HG02852 (cell line): Measurements from ENCODE around the gene ZCCHC12.
"Not testable (repeated sequence)": the region's sequence is repeated elsewhere in the genome, so short reads cannot be mapped to it uniquely, and the experiment has no call there.

Source experiments
- ATAC-seq: cut with Tn5 transposase; IDR thresholded peaks from one replicate; pipeline ENCODE4 v1.9.1; 2021; ENCODE audit warnings: mild to moderate bottlenecking, moderate library complexity; ENCODE audit not compliant: unreplicated experiment

ZCCHC12 gene

DNA sequence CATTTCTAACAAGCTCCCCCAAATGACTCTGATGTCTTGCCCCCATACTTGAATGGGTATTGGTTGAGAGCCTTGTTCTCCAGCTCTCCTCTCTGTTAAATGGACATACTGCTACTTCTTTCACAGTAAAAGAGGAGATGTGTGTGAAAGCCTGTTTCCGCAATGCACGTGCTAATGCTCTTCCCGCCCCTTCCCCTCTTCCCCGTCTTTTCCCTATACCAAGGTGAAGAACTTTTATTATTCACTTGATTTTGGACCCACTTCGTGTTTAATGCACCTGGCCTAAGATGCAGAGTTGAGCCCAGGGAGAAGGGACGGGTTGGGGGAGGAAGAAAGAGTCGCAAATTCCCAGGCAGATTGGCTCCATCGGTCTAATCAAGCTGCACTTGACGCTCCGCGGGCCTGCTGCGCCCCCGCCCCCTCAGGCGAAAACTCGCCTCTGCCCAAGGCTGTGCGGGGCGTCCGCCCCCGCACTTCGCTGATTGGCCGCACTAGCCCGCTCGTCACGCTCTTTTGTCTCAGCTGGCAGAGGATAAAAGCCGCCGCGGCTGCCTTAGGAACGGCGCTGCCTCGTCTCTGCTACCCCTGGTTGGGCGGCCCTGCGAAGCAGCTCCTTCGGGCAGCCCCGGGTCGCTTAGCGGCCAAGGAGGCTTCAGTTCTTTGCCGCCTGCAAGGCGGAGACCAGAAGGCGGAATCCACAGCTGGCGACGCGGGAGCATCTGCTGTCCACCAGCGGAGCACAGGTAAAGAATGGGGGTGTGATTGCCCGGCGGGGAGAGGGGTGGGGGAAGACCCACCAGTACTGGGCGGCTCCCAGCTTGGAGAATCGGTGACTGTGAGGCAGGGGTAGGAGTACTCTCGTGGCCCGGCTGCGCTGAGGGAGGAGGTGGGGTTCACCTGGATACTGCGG is at the start of gene ZCCHC12:
TSS of gene ZCCHC12 (plus strand) at position 562 of the 910 bp plus-strand sequence. CDS start 1,421 bp downstream, outside the sequence.
- peak; percentile 59 for ATAC-seq

GRCh38 chrX:118779581-118779980 is 44.0 kb upstream of the ZCCHC12 start:
- ATAC-seq: no peak

DNA sequence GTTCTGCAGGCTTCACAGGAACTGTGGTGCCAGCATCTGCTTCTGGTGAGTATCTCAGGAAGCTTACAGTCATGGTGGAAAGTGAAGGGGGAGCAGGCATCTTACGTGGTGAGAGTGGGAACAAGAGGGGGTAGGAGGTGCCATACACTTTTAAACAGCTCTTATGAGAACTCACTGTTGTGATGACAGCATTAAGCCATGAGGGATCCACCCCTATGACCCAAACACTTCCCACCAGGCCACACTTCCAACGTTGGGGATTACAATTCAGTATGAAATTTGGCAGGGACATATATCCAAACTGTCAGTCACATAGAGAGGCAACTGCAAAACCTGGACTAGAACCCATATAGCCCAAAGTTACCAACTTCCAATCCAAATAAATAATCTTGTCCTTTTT is 43.1 kb upstream of the ZCCHC12 start:
- ATAC-seq: no peak

GRCh38 chrX:118780911-118781310 is 42.7 kb upstream of the ZCCHC12 start:
- no peak for ATAC-seq

GRCh38 chrX:118795528-118796280 is 27.9 kb upstream of the ZCCHC12 start:
- no peak for ATAC-seq

DNA sequence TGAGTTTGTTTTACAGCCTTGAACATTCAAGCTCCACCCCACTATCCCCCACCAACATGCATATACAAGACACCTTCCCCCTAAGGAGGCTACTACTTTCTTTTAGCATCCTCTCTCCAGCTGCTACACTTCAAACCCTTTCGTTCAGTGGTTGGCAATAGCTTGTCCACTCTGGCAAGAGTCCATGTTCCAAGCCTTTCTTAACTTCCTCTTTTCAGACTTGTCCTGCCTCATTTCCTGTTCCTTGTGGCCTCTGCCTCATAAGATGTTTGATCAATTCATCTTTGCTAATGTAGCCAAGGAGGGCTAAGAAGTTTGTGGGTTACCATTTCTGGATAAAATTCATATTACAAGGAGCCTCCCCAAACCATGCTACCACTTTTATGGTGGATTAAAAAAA is 20.8 kb upstream of the ZCCHC12 start:
- ATAC-seq: no peak

- ATAC-seq: no peak
Measured at GRCh38 chrX:118807151-118808017, 16.2 kb upstream of the ZCCHC12 start.

DNA sequence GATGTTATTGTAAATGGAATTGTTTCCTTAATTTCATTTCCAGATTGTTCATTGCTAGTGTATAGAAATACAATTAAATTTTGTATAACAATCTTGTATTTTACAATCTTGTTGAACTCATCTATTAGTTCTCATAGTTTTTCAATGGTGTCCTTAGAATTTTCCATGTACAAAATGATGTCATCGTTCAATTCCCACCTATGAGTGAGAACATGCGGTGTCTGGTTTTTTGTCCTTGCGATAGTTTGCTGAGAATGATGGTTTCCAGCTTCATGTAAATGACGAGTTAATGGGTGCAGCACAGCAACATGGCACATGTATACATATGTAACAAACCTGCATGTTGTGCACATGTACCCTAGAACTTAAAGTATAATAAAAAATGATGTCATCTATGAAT is 6.4 kb upstream of the ZCCHC12 start:
- not testable (repeated sequence) for ATAC-seq

GRCh38 chrX:118824173-118824730 is 628 bp downstream of the ZCCHC12 start:
- ATAC-seq: no peak

GRCh38 chrX:118825227-118825626 is 1.6 kb downstream of the ZCCHC12 start:
- no peak for ATAC-seq

- peak; percentile 75 for ATAC-seq
Measured at GRCh38 chrX:118839334-118839958, 15.8 kb downstream of the ZCCHC12 start.

DNA sequence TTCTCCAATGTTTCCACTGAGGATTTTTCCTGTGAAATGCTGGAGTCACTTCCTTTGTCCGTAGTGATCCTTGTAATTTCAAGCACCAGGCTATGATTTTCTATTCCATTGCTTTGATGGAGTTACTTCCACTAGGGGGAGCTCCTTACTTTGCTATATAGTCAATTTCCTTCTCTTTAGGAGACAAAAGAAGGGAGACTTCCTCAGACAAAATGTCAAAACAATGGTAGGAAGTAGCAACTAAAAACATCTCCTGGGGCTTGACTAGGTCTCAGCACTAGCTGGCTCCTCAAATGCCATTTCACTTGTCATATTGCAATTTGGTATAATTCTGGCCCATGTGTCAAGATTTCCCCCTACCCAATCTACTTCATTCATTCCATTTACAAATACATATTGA is 24.1 kb downstream of the ZCCHC12 start:
- no peak for ATAC-seq

DNA sequence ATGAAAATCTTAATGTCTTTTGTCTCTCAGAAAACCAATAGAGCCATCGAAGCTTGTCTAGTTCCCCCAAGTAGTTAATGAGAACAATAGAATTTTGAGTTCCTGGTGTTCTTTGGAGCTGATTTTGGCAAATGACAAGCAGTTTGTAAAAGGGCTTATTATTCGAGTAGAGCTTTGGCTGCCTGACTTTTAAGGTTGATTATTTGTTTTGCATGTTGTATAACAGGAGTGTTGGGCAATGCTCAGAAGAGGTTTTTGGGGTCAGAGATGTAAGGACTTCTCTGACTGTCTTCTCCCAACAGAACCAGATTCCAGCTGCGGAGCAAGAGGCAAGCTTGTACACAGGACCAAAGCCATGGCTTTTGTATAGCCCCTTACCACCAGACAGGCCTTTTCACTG is 30.0 kb downstream of the ZCCHC12 start:
- ATAC-seq: no peak

- no peak for ATAC-seq
Measured at GRCh38 chrX:118855681-118856310, 32.2 kb downstream of the ZCCHC12 start.

DNA sequence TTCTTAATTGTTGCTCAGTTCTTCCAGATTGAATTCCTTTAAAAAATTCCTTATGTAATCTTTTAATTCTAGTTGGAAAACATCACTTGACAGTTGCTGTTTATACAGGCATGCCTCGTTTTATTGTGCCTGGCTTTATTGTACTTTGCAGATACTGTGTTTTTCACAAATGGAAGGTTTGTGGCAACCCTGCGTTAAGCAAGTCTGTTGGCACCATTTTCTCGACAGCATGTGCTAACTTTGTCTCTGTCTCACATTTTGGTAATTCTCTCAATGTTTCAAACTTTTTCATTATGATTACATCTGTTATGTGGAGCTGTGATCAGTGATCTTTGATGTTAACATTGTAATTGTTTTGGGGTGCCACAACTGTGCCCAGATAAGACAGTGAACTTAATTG is 33.4 kb downstream of the ZCCHC12 start:
- ATAC-seq: no peak

DNA sequence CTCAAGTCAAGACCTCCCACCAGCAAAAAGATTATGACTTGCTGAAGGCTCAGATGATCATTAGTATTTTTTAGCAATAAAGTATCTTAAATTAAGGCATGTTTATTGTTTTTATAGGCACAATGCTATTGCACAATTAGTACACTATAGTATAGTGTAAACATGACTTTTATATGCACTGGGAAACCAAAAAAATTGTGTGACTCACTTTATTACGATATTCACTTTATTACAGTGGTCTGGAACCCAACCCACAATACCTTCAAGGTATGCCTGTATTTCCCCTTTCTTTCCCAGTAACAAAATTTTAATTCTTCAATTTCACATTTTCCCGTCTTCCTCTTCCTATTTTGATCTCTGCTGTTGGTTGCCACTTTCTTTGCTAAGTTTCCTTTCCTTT is 37.7 kb downstream of the ZCCHC12 start:
- no peak for ATAC-seq

DNA sequence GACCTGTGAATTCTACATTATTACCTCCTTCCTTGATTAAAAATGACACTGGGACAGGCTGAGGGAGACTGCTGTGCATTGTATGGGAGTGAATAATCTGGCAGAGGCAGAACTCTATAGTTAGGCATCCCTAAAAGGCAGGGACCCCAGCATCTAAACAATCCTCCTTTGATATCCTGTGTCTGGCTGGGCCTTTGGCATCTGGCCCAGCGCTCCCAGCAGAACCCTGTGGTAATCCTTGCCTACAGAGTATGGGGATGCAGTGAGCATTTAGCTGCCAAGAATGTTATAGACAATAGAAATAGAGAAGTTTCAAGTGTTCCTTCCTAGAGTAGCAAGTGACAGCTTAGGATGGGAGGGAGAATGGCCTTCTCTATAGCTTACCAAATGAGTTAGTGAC is 38.5 kb downstream of the ZCCHC12 start:
- ATAC-seq: no peak

GRCh38 chrX:118862979-118863378 is 39.4 kb downstream of the ZCCHC12 start:
- no peak for ATAC-seq

DNA sequence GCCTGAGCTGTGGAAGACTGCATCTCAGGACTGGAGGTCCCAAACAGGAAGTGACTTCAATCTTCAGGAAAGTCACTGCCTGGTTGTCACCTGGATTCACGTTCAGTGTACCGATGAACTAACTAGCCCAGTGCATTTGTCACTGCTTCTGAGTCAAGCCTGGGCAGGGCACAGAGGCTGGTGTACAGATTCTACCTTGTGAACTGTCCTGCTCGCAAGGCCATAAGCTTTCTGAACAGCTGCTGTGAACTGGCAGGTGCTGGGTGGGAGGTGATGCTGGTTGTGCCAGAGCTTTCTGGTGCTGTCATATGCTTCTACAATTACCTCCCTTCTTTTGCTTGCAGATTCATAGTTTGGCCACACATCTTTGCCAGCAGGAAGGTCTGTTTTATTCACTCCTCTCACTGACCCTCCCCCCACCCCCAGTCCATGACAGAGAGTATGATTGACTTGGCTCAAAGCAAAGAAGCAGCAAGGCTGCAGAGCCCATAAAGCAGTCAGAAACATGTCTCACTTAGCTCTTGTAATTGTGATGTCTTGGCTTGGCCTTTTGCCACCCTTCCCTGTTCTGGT is 40.5 kb downstream of the ZCCHC12 start:
- ATAC-seq: no peak
